Lower leg skin (tissue), 4 donors: Measurements from ENCODE around the gene KIRREL3. TPM values are rescaled to one million over a fixed set of nuclear protein-coding genes. Genes with fewer than 3 reads are reported as not detected.

Experiments used
- DNase-seq, 2 donors: peaks; one replicate each; pipeline ENCODE4 v3.0.0-alpha.2; 2019; ENCODE audit warnings: low spot score in 2 of 2
- H3K4me3 ChIP-seq: fragments of 200-600 bp; sonication (generic); 2 replicates; pipeline ENCODE4 v1.5.1; 2017; ENCODE audit warnings: mild to moderate bottlenecking, low read depth; ENCODE audit not compliant: poor library complexity, severe bottlenecking
- CTCF ChIP-seq, 3 donors: fragments of 450-650 bp; IDR thresholded peaks; one replicate each; pipeline ENCODE4 v1.5.1; 2016; ENCODE audit warnings: antibody characterized with exemption in 3 of 3, mild to moderate bottlenecking in 3 of 3, moderate library complexity in 2 of 3
- POLR2A ChIP-seq, 2 donors: fragments of 450-650 bp; IDR thresholded peaks; one replicate each; pipeline ENCODE4 v1.6.1; 2016 to 2017; ENCODE audit warnings: antibody characterized with exemption in 2 of 2, mild to moderate bottlenecking in 1 of 2, moderate library complexity in 1 of 2
- WGBS, 2 donors: methylation state at CpG; one replicate each; pipeline ENCODE4 v1.1.5; 2018; 5-methylcytosine and 5-hydroxymethylcytosine counted together
- intact Hi-C: fragments of 100-400 bp; cut with DNase I; formaldehyde crosslinking; loops from one replicate; pipeline ENCODE4 v1.15.0; 2023; ENCODE audit warnings: low total_unique reads
- total RNA-seq, 4 donors: library from RNA; depleted of rRNA; stranded (reverse); fragments of >200 nt; gene quantifications; one replicate each; pipeline ENCODE4 v1.1.0, GENCODE V29; 2016

KIRREL3 gene
- total RNA-seq, 4 donors from 2014 or later, result 0.13 TPM; not detected in 3

DNA sequence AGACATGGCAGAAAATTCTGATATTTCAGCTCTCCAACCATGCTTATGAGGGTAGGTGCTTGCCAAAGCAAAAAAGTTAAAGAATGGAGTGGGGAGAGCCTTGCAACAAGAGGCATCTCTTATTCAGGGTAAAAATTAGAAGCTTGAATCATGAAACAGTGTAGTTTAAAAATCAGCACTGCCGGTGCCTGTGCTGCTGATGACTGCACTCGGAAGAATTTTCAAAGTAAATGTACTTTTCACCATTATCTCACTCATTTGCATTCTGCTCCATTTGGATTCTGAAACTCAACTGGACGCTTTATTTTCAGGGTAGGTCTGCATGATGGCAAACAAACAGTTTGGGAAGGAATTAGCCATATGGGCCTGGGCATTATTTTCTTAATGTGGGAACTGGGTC, 126.3 kb downstream of the KIRREL3 start:
- intact Hi-C loops, result no loop called here
- 91% methylated on average over 3 of the region's 3 CpGs for WGBS, 2 donors
- H3K4me3 ChIP-seq, result no peak overlapping the region
- no peak for DNase-seq
- TF ChIP-seq POLR2A (IDR thresholded peaks at IDR 0.05) (no peak), CTCF (IDR thresholded peaks at IDR 0.05) (no peak)

GRCh38 chr11:126871792-126872191, 128.8 kb downstream of the KIRREL3 start:
- TF ChIP-seq CTCF (IDR thresholded peaks at IDR 0.05), result no peak
- no peak for TF ChIP-seq POLR2A (IDR thresholded peaks at IDR 0.05)
- DNase-seq, result peak in 1 of 2 donors; percentile 32

GRCh38 chr11:126870021-126870420, 130.5 kb downstream of the KIRREL3 start:
- no peak for DNase-seq
- TF ChIP-seq CTCF (IDR thresholded peaks at IDR 0.05) (no peak), POLR2A (IDR thresholded peaks at IDR 0.05) (no peak)
- WGBS, 2 donors, result 55 to 59% methylated on average over 4 of the region's 4 CpGs
- no peak overlapping the region for H3K4me3 ChIP-seq
- intact Hi-C loops, result no loop called here

More at GRCh38 chr11:126871792-126872191, 128.8 kb downstream of the KIRREL3 start:
- H3K4me3 ChIP-seq, result no peak overlapping the region
- intact Hi-C loops, result no loop called here

DNA sequence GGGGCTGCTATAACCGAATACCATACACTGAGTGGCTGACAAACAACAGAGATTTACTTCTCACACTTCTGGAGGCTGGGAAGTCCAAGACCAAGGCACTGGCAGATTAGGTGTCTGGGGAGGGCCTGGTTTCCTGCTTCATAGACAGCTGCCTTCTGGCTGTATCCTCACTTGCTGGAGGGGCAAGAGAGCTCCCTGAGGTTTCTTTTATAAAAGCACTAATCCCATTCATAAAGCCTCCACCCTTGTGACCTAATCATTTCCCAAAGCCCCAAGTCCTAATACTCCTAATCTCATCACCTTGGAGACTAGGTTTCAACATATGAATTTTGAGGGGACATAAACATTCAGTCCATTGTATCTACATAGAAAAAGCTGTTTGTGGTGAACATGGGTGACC, 131.8 kb downstream of the KIRREL3 start:
- WGBS, 2 donors, result 61 to 93% methylated on average over 1 of the region's 1 CpG
- TF ChIP-seq POLR2A (IDR thresholded peaks at IDR 0.05) (no peak), CTCF (IDR thresholded peaks at IDR 0.05) (no peak)
- intact Hi-C loops, result no loop called here
- DNase-seq, result no peak
- H3K4me3 ChIP-seq, result no peak overlapping the region

GRCh38 chr11:126864934-126865333, 135.6 kb downstream of the KIRREL3 start:
- WGBS, 2 donors, result 61 to 66% methylated on average over 4 of the region's 4 CpGs
- no peak overlapping the region for H3K4me3 ChIP-seq
- DNase-seq, result peak in 1 of 2 donors; percentile 63
- intact Hi-C loops, result no loop called here
- TF ChIP-seq CTCF (IDR thresholded peaks at IDR 0.05) (no peak), POLR2A (IDR thresholded peaks at IDR 0.05) (no peak)

DNA sequence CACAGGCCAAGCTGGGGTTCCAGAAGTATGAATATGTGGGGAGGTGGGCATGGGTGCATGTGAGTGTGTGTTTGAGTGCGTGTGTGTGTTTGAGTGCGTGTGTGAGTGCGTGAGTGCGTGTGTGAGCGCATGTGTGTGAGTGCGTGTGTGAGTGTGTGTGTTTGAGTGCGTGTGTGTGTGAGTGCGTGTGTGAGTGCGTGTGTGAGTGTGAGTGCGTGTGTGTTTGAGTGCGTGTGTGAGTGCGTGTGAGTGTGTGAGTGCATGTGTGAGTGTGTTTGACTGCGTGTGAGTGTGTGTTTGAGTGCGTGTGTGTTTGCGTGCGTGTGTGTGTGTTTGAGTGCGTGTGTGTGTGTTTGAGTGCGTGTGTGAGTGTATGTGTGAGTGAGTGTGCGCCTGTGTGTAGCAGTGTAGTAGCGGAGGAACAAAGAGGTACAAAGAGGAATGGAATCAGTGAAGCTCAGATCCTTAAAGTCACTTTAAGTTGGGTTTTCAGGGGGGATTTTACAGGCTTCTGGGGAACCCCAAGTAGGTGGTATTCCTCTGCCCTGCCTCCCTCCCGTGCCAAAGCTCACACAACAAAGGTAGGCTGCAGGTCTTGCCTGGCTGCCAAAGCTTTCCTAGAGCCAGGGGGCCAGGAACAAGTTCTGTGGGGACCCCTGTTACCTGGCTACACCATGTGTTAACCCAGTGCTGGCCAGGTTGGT, 137.1 kb downstream of the KIRREL3 start:
- TF ChIP-seq POLR2A (IDR thresholded peaks at IDR 0.05), result no peak
- TF ChIP-seq CTCF (IDR thresholded peaks at IDR 0.05), result no peak
- WGBS, 2 donors, result 69 to 73% methylated on average over 21 of the region's 21 CpGs
- no peak overlapping the region for H3K4me3 ChIP-seq
- no peak for DNase-seq
- intact Hi-C loops, result no loop called here
